Sigmoid colon (tissue), 7 donors: ENCODE results near the gene COL25A1. TPM values are rescaled to one million over a fixed set of nuclear protein-coding genes. Genes with fewer than 3 reads are reported as not detected.

Experiments
- DNase-seq: peaks from one replicate; pipeline ENCODE4 v3.0.0-alpha.2; 2019
- H3K27ac ChIP-seq, 4 donors: fragments of 200-600 bp; sonication (generic); one replicate each; pipeline ENCODE4 v1.5.1; 2016 to 2019; ENCODE audit warnings: mild to moderate bottlenecking in 1 of 4
- H3K27me3 ChIP-seq, 3 donors: fragments of 200-600 bp; sonication (generic); one replicate each; pipeline ENCODE4 v1.5.1; 2019; ENCODE audit warnings: mild to moderate bottlenecking in 1 of 3
- H3K36me3 ChIP-seq, 4 donors: fragments of 200-600 bp; sonication (generic); one replicate each; pipeline ENCODE4 v1.5.1; 2016 to 2019
- H3K4me1 ChIP-seq, 4 donors: fragments of 200-600 bp; sonication (generic); one replicate each; pipeline ENCODE4 v1.5.1; 2017 to 2019
- H3K4me3 ChIP-seq, 4 donors: fragments of 200-600 bp; sonication (generic); one replicate each; pipeline ENCODE4 v1.5.1; 2017 to 2019; ENCODE audit warnings: mild to moderate bottlenecking in 2 of 4, moderate library complexity in 1 of 4
- H3K9me3 ChIP-seq, 4 donors: fragments of 200-600 bp in 3 of 4; sonication (generic) in 3 of 4; one replicate each; pipeline versions ENCODE4 v1.5.1 to v1.6.1; 2013 to 2019
- CTCF ChIP-seq, 4 experiments: fragments of 450-650 bp in 3 of 4; fragments of 200-600 bp in 1 of 4; IDR thresholded peaks; one replicate each; pipeline ENCODE4 v1.5.1; 2016 to 2019; ENCODE audit warnings: antibody characterized with exemption in 4 of 4, mild to moderate bottlenecking in 3 of 4, moderate library complexity in 2 of 4
- EP300 ChIP-seq, 4 donors: sonication (generic); formaldehyde crosslinking; IDR thresholded peaks; one replicate each; pipeline ENCODE4 v1.6.1; 2017; ENCODE audit warnings: antibody characterized with exemption in 4 of 4
- POLR2A ChIP-seq, 2 donors: fragments of 450-650 bp; IDR thresholded peaks; one replicate each; pipeline ENCODE4 v1.6.1; 2016; ENCODE audit warnings: antibody characterized with exemption in 2 of 2, mild to moderate bottlenecking in 2 of 2, moderate library complexity in 2 of 2
- POLR2AphosphoS5 ChIP-seq, 4 donors: sonication (generic); formaldehyde crosslinking; IDR thresholded peaks; one replicate each; pipeline ENCODE4 v1.6.1; 2017; ENCODE audit warnings: antibody characterized with exemption in 4 of 4
- WGBS, 2 donors: extraction: QIAGEN DNeasy Blood & Tissue Kit; methylation state at CpG; one replicate each; pipeline ENCODE4 v1.1.7; 2013; 5-methylcytosine and 5-hydroxymethylcytosine counted together
- intact Hi-C: fragments of 100-400 bp; cut with DNase I; formaldehyde crosslinking; loops from one replicate; pipeline ENCODE4 v1.15.1; 2023
- polyA plus RNA-seq, 3 donors: library from polyadenylated mRNA; stranded (reverse); fragments of 200-250 nt; gene quantifications; one replicate each; pipeline ENCODE4 v1.2.3, GENCODE V29; 2013
- total RNA-seq, 4 donors: library from RNA; depleted of rRNA; stranded (reverse); fragments of >200 nt; gene quantifications; one replicate each; pipeline ENCODE4 v1.1.0, GENCODE V29; 2016
- donor health status: healthy with polysubstance abuse.
- donor health status: Bipolar disorder and iron deficiency.
- donor health status: healthy.

Gene COL25A1
- total and polyA plus RNA-seq, 7 donors, result 0.15 to 1.4 (median 0.41) TPM; not detected in 2

GRCh38 chr4:109214622-109215301 is 87.7 kb downstream of the COL25A1 start:
- no peak for DNase-seq
- Histone ChIP-seq H3K36me3 (no peaks in the 10 kb centered on the region), H3K4me1 (peaks cover 0 to 4% (median 0%) of the 10 kb centered on the region in 4 donors), H3K27me3 (no peaks in the 10 kb centered on the region), H3K27ac (no peak overlapping the region), H3K4me3 (no peak overlapping the region), H3K9me3 (no peaks in the 10 kb centered on the region)
- TF ChIP-seq POLR2AphosphoS5 (IDR thresholded peaks at IDR 0.05) (no peak), CTCF (IDR thresholded peaks at IDR 0.05) (no peak), EP300 (IDR thresholded peaks at IDR 0.05) (no peak), POLR2A (IDR thresholded peaks at IDR 0.05) (no peak)
- WGBS, 2 donors, result 69 to 75% methylated on average over 4 of the region's 4 CpGs
- intact Hi-C loops, result no loop called here

- Histone ChIP-seq H3K4me3 (no peak overlapping the region), H3K4me1 (peaks cover 0 to 4% (median 0%) of the 10 kb centered on the region in 4 donors), H3K27me3 (no peaks in the 10 kb centered on the region), H3K9me3 (no peaks in the 10 kb centered on the region), H3K27ac (no peak overlapping the region), H3K36me3 (no peaks in the 10 kb centered on the region)
- intact Hi-C loops, result no loop called here
- TF ChIP-seq POLR2A (IDR thresholded peaks at IDR 0.05) (no peak), EP300 (IDR thresholded peaks at IDR 0.05) (no peak), CTCF (IDR thresholded peaks at IDR 0.05) (no peak), POLR2AphosphoS5 (IDR thresholded peaks at IDR 0.05) (no peak)
- no peak for DNase-seq
- 82 to 90% methylated on average over 1 of the region's 1 CpG for WGBS, 2 donors
Measured at GRCh38 chr4:109213056-109213455, 89.4 kb downstream of the COL25A1 start.

GRCh38 chr4:109211671-109212070 is 90.8 kb downstream of the COL25A1 start:
- 46 to 48% methylated on average over 3 of the region's 3 CpGs for WGBS, 2 donors
- Histone ChIP-seq H3K9me3 (no peaks in the 10 kb centered on the region), H3K4me1 (peaks cover 0 to 6% (median 2%) of the 10 kb centered on the region in 4 donors), H3K27ac (no peak overlapping the region), H3K4me3 (no peak overlapping the region), H3K36me3 (no peaks in the 10 kb centered on the region), H3K27me3 (no peaks in the 10 kb centered on the region)
- TF ChIP-seq EP300 (IDR thresholded peaks at IDR 0.05) (no peak), POLR2A (IDR thresholded peaks at IDR 0.05) (no peak), POLR2AphosphoS5 (IDR thresholded peaks at IDR 0.05) (no peak), CTCF (IDR thresholded peaks at IDR 0.05) (no peak)
- DNase-seq, result no peak
- intact Hi-C loops, result no loop called here

GRCh38 chr4:109209647-109210046 is 92.8 kb downstream of the COL25A1 start:
- Histone ChIP-seq H3K9me3 (no peaks in the 10 kb centered on the region), H3K36me3 (no peaks in the 10 kb centered on the region)
- TF ChIP-seq POLR2A (IDR thresholded peaks at IDR 0.05) (no peak), POLR2AphosphoS5 (IDR thresholded peaks at IDR 0.05) (no peak), CTCF (IDR thresholded peaks at IDR 0.05) (no peak), EP300 (IDR thresholded peaks at IDR 0.05) (no peak)

More at GRCh38 chr4:109209647-109210046, 92.8 kb downstream of the COL25A1 start:
- Histone ChIP-seq H3K27me3 (no peaks in the 10 kb centered on the region), H3K27ac (no peak overlapping the region), H3K4me3 (no peak overlapping the region), H3K4me1 (peaks cover 0 to 7% (median under 1%) of the 10 kb centered on the region in 4 donors)
- no peak for DNase-seq
- WGBS, 2 donors, result 72 to 75% methylated on average over 6 of the region's 6 CpGs
- intact Hi-C loops, result no loop called here
